AML-193 (cell line): ENCODE results near the gene BACH2.
"Not testable (repeated sequence)": the region's sequence is repeated elsewhere in the genome, so short reads cannot be mapped to it uniquely, and the experiment has no call there.

ENCODE experiments used
- DNase-seq, 2 experiments: peaks; one replicate each; lab custom pipeline; 2025; lab: John Stamatoyannopoulos, UW

The BACH2 gene

GRCh38 chr6:90180526-90180925 is 116.1 kb downstream of the BACH2 start:
- DNase-seq = no peak

DNA sequence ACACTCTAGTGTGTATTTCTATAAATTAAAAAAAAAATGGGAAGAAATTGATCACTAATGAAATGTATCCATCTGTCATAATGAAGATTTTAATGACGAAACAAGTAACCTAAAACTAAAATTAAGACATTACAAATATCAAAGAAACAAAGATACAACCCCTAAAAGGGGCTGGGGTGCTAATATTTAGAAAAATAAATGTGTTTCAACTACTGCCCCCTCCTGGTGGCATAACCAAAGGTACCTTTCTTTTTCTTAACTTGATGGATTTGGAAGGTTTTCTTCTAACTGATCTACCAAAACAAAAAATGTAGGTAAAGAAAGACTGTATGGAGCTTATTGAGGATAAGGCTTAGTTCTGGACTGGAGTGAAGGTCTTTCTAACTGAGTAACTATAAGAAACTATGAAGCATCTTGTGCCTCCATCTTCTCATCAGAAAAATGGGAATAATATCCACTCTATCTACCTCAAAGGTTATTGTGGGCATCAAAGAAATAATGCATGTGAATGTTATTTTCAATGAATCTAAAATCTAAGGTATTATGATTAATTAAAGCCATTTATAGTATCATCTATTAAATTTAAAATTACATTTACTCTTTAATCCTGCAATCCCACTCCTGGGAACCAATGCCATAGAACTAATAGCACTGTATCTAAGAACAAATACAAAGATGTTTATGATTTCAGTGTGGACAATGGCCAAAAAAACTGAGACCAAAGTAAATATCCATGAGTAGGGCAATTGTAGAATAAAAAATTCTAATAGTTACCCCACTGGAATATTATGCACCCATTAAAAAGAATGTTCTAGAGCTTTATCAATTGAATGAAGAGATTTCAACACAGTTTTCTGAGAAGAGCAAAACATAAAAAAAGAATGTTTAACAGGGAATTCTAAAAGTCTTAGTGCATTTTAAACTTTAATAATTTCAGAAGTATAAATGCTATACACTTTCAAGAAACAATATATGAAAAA is 117.2 kb downstream of the BACH2 start:
- DNase-seq = peak; percentile 37 to 61

GRCh38 chr6:90178384-90178855 is 118.2 kb downstream of the BACH2 start:
- no peak for DNase-seq

GRCh38 chr6:90177544-90178383 is 118.9 kb downstream of the BACH2 start:
- no peak for DNase-seq

- no peak for DNase-seq
Observed at GRCh38 chr6:90175627-90176538, 120.8 kb downstream of the BACH2 start.

DNA sequence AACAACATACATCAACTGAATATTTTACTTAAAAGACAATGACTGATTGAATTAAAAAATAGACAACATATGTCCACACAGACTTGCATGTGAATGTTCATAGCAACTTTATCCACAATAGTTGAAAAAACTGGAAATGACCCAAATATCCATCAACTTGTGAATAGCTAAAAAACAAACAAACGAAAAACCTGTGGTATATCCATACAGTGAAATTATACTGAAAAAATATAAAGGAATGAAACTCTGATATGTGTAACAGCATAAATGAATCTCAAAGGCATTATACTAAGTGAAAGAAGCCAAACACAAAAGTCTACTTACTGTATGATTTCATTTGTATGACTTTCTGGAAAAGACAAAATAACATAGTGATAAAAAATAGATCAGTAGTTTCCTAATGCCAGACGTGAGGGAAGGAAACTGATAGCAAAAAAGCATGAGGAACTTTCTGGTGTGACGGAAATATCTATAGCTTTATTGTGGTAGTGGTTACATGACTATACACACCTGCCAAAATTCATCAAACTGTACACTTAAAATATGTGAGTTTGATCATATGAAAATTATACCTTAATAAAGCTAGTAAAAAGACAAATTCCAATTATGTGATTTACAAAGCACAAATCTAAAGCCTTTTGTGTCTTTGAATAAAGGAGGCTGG is 123.2 kb downstream of the BACH2 start:
- no peak for DNase-seq

DNA sequence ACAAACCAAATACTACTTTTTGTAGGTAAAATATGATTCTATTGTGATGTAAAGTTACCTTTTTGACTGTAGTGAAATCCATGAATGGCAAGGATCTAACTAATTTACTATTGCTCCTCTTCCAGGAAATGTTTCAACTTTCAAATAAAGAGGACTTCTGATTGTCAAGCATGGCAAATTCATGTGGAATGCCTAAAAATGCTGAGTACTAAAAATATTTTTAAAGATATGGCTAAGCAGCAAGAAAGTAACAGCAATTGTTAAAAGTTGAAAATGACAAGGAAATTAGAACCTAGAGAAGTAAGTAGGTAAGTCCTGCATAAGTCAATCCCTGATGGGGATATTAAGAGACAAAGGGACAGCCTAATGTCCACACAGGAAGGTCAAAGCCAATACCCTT is 126.0 kb downstream of the BACH2 start:
- no peak for DNase-seq

DNA sequence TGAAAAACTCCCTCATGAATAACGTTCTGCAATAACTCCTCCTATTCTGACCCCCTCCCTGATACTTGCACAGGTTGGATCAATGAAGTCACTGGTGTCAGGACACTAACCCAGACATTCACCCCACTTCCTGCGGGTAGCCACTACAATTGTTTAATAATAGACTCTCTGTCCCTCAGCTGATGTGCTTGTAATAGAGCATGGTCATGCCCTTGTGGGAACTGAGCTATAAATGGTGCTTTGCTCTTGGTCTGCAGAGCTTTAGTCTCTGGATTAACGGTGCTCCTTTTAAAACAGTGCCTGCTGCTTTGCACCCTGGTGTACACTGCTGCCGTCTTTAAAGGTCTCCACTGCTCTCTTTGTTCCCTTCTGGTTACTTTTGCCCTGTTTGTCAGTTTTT is 127.3 kb downstream of the BACH2 start:
- DNase-seq = no peak

DNA sequence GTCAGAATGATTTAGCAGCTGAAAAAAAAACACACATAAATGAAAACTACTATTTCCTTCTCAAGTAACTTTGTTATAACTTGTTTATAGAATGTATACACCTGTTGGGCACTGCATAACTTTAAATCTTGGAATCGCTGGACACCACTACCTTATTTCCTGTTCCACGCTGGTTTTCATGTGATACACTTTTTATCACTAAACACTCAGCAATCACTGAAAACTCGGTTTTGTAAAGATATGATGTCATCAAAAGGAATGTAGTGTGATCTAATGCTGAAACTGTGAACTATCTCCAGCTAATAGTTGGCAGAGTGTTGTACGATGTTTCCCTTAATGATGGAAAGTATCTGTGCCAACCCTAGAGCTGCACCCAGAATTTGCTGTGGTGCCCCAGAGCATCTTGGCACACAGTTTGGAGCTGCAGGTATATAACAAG is 127.9 kb downstream of the BACH2 start:
- no peak for DNase-seq

DNA sequence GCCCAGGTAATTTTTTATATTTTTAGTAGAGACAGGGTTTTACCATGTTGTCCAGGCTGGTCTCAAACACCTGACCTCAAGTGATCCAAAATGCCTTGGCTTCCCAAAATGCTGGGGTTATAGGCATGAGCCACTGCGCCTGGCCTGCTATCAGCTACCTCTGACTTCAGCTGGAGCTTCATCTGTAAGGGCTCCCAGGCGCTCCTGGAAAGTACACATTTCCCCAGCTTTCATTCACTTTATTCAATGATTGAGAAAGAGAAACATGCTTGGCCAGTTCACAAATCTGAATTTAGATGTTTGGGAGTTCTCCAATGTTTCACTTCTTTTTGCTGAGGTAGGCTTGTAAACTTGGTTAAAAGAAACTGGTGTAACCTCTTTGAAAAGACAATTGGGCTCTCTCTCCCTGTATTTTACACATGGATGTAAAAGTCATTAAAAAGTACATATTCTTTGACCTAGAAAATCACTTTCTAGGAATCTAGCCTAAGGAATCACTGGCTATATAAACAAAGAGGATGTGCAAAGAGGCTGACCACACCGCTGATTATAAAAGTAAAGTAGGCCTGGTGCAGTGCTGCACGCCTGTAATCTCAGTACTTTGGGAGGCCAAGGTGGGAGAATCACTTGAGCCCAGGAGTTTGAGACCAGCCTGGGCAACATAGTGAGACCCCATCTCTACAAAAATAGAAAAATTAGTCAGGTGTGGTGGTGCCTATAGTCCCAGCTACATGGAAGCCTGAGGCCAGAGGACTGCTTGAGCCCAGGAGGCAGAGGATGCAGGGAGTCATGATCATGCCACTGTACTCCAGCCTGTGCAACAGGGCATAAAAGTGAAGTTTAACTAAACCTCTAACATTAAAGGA is 128.9 kb downstream of the BACH2 start:
- DNase-seq = no peak

GRCh38 chr6:90166155-90166924 is 130.3 kb downstream of the BACH2 start:
- DNase-seq = not testable (repeated sequence)

GRCh38 chr6:90162648-90163387 is 133.8 kb downstream of the BACH2 start:
- DNase-seq = no peak

GRCh38 chr6:90160013-90160412 is 136.6 kb downstream of the BACH2 start:
- DNase-seq = no peak

GRCh38 chr6:90159452-90159851 is 137.2 kb downstream of the BACH2 start:
- no peak for DNase-seq

DNA sequence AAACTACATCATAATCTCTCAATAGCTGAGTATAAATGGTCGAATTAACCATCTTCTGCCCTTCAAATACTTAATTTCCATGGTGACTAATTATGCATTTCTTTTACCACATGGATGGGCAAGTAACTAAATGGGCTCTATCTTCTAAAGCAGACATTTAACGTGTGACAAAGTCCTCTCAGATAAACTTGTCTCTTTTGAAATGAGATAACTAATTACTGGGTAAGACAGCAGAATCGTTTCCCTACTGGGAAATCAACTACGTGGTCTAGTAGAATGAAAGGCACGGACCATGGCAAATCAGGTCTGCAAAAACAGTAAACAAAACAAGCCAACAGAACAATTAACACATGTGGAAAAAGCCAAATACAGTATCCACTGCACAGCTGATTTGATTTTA is 137.7 kb downstream of the BACH2 start:
- DNase-seq = no peak

DNA sequence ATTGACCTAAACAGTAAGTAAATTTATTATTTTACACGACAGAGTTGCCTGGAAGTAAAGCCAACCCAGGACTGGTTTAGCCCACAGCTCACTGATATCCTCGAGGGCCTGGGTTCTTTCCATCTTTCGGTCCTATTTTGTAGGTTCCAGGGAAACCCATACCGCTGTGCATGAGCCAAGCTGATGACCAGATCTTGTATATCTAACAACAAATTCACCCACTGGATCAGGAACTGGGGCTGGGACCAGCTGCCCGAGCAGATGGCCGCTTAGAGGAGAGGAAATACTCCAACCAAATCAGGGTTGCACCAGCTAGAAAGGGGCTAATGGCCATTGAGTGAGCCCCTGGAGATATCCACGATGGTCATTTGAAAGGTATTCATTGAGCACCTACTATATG is 139.2 kb downstream of the BACH2 start:
- DNase-seq = no peak

- DNase-seq = no peak
Observed at GRCh38 chr6:90156861-90157260, 139.8 kb downstream of the BACH2 start.

DNA sequence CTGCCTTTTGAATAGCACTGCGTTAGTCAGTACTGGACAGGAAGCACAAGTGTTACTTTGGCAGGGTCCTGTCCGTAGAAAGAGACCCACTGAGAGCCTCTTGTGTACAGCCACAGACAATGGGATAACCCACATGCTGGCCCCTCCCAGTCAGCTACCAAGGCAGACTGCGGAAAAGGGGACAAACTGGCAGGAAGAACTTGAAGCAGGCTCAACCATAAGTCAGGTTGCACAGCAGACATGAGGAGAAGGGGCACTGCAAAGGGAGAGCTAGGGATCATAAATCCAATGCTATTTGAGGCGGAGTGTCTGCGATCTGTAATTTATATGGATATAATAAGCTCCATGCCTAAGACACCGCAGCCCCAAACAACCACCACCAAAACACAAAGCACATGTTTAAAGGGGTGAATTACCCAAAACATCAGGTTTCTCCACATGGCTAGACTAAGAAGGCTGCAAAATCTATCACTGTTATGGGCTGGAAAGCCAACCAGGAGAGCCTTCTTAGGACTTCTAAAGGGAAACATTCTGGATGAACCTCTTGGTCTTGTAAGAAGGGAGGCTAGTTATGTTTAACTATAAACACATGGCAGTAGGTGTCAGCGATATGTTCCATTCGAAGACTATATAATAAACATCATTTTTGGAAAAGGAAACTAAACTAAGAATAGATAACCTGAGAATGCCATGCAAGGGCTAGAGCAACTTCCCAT is 141.7 kb downstream of the BACH2 start:
- no peak for DNase-seq
